Astrocyte (in vitro differentiated cells and primary cell): ENCODE data around the gene MCF2L2. TPM values are rescaled to one million over a fixed set of nuclear protein-coding genes. Genes with fewer than 3 reads are reported as not detected.

Experiments used
- DNase-seq: peaks from one replicate; pipeline ENCODE4 v3.0.0-alpha.2; 2010; ENCODE audit warnings: low read depth
- FAIRE-seq: peaks from 2 replicates; lab custom pipeline; 2011; peaks lifted over from hg19 to GRCh38; lab: Jason Lieb, UNC
- H2AFZ ChIP-seq: 2 replicates; pipeline ENCODE4 v1.6.0; 2012; ENCODE audit warnings: low read depth, low read length, inconsistent platforms
- H3K27ac ChIP-seq: 2 replicates; pipeline ENCODE4 v1.5.1; 2011; ENCODE audit warnings: low read depth, low read length, inconsistent platforms
- H3K27me3 ChIP-seq: 2 replicates; pipeline ENCODE4 v1.6.0; 2011; ENCODE audit warnings: low read length, inconsistent platforms; ENCODE audit not compliant: insufficient read depth
- H3K36me3 ChIP-seq: 2 replicates; pipeline ENCODE4 v1.5.1; 2011; ENCODE audit warnings: low read length, inconsistent platforms; ENCODE audit not compliant: insufficient read depth
- H3K4me1 ChIP-seq: 2 replicates; pipeline ENCODE4 v1.5.1; 2011; ENCODE audit warnings: low read length, inconsistent platforms; ENCODE audit not compliant: insufficient read depth
- H3K4me2 ChIP-seq: 2 replicates; pipeline ENCODE4 v1.6.0; 2012; ENCODE audit warnings: low read length, inconsistent platforms
- H3K4me3 ChIP-seq: 2 replicates; pipeline ENCODE4 v1.5.1; 2011; ENCODE audit warnings: low read depth, mild to moderate bottlenecking, low read length, inconsistent platforms; ENCODE audit not compliant: insufficient read depth
- H3K79me2 ChIP-seq: 2 replicates; pipeline ENCODE4 v1.6.0; 2012; ENCODE audit warnings: mild to moderate bottlenecking, low read length, inconsistent platforms; ENCODE audit not compliant: insufficient read depth
- H3K9ac ChIP-seq: 2 replicates; pipeline ENCODE4 v1.6.0; 2012; ENCODE audit warnings: mild to moderate bottlenecking, low read length, inconsistent platforms
- H3K9me3 ChIP-seq: 2 replicates; pipeline ENCODE4 v1.5.1; 2012; ENCODE audit warnings: low read depth, mild to moderate bottlenecking, low read length, inconsistent platforms; ENCODE audit not compliant: insufficient read depth
- H4K20me1 ChIP-seq: 2 replicates; pipeline ENCODE4 v1.6.0; 2012; ENCODE audit warnings: low read length, inconsistent platforms; ENCODE audit not compliant: insufficient read depth
- H3K27ac Mint-ChIP-seq: one replicate; pipeline ENCODE4 v1.8.0; 2021; ENCODE audit warnings: mild to moderate bottlenecking, mixed read lengths; ENCODE audit not compliant: unreplicated experiment
- H3K27me3 Mint-ChIP-seq: one replicate; pipeline ENCODE4 v1.8.0; 2021; ENCODE audit warnings: low read depth, mixed read lengths; ENCODE audit not compliant: unreplicated experiment
- H3K36me3 Mint-ChIP-seq: one replicate; pipeline ENCODE4 v1.8.0; 2021; ENCODE audit warnings: low read depth, mixed read lengths; ENCODE audit not compliant: unreplicated experiment
- H3K4me1 Mint-ChIP-seq: one replicate; pipeline ENCODE4 v1.8.0; 2021; ENCODE audit warnings: low read depth, mixed read lengths; ENCODE audit not compliant: unreplicated experiment
- H3K4me3 Mint-ChIP-seq: one replicate; pipeline ENCODE4 v1.8.0; 2021; ENCODE audit warnings: mild to moderate bottlenecking, moderate library complexity, mixed read lengths; ENCODE audit not compliant: unreplicated experiment
- H3K9me3 Mint-ChIP-seq: one replicate; pipeline ENCODE4 v1.8.0; 2021; ENCODE audit warnings: mild to moderate bottlenecking, mixed read lengths; ENCODE audit not compliant: unreplicated experiment
- CTCF ChIP-seq: IDR thresholded peaks from 2 replicates; pipeline ENCODE4 v1.5.1; 2011; ENCODE audit warnings: low read depth, mild to moderate bottlenecking, inconsistent platforms, low read length, moderate library complexity; ENCODE audit not compliant: insufficient read depth
- EZH2 ChIP-seq: IDR thresholded peaks from 2 replicates; pipeline ENCODE4 v1.6.1; 2012; ENCODE audit warnings: mild to moderate bottlenecking, low read length, inconsistent platforms; ENCODE audit not compliant: insufficient read depth
- total RNA-seq: library from RNA; stranded (reverse); gene quantifications from 2 replicates; pipeline ENCODE4 v1.2.1, GENCODE V29; 2021

The MCF2L2 gene
- total RNA-seq, 1 donor from 2014 or later = 0.89 TPM

GRCh38 chr3:183313764-183314163 lies 114.7 kb downstream of the MCF2L2 start:
- Histone ChIP-seq H3K4me1 (peaks cover 12% of the 10 kb centered on the region), H3K9me3 (no peaks in the 10 kb centered on the region), H2AFZ (no peak overlapping the region), H3K27ac (no peak overlapping the region), H4K20me1 (no peaks in the 10 kb centered on the region), H3K27me3 (no peaks in the 10 kb centered on the region), H3K79me2 (no peaks in the 10 kb centered on the region), H3K9ac (no peak overlapping the region), H3K36me3 (no peaks in the 10 kb centered on the region), H3K4me3 (no peak overlapping the region), H3K4me2 (no peak overlapping the region)
- DNase-seq (no peak), FAIRE-seq (no peak)
- no peak for TF ChIP-seq EZH2
- TF ChIP-seq CTCF = no peak
- Mint-ChIP-seq H3K27ac (no peak overlapping the region), H3K4me3 (no peak overlapping the region), H3K4me1 (peaks cover 5% of the 10 kb centered on the region), H3K27me3 (peaks cover 8% of the 10 kb centered on the region), H3K36me3 (peaks cover 2% of the 10 kb centered on the region), H3K9me3 (no peaks in the 10 kb centered on the region)

DNA sequence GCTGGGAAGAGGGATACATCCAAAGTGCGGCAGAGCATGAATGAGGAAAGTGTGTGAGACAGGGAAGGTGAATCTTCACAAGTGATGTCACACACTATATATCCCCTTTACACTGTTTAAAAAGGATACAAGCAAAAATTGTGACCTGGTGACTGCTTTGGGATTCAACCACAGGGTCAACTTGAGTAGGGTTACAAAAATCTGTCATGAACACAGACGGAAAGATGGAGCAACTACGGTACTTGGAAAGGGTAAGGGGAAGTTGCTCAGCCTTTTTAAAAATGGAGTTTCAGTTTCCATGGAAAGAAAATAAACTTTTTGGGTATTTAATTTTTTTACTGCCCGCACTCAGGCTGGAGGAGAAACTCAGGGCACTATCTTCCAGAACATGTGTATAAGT lies 115.1 kb downstream of the MCF2L2 start:
- Histone ChIP-seq H3K27me3 (no peaks in the 10 kb centered on the region), H3K9me3 (no peaks in the 10 kb centered on the region), H3K27ac (no peak overlapping the region), H3K4me2 (no peak overlapping the region), H4K20me1 (no peaks in the 10 kb centered on the region), H3K9ac (no peak overlapping the region), H3K79me2 (no peaks in the 10 kb centered on the region), H3K36me3 (no peaks in the 10 kb centered on the region), H3K4me3 (no peak overlapping the region), H3K4me1 (peaks cover 8% of the 10 kb centered on the region), H2AFZ (no peak overlapping the region)
- Mint-ChIP-seq H3K36me3 (peaks cover 2% of the 10 kb centered on the region), H3K27ac (no peak overlapping the region), H3K27me3 (peaks cover 8% of the 10 kb centered on the region), H3K9me3 (no peaks in the 10 kb centered on the region), H3K4me3 (no peak overlapping the region), H3K4me1 (peaks cover 5% of the 10 kb centered on the region)
- DNase-seq (no peak), FAIRE-seq (no peak)
- TF ChIP-seq EZH2 (no peak), CTCF (no peak)

- H3K36me3 Mint-ChIP-seq = peaks cover 4% of the 10 kb centered on the region
- H3K9me3 Mint-ChIP-seq = no peaks in the 10 kb centered on the region
- no peaks in the 10 kb centered on the region for H3K79me2 ChIP-seq
- H3K4me2 ChIP-seq = no peak overlapping the region
- no peak overlapping the region for H3K9ac ChIP-seq
- H2AFZ ChIP-seq = no peak overlapping the region
- H3K36me3 ChIP-seq = no peaks in the 10 kb centered on the region
- peaks cover 11% of the 10 kb centered on the region for H3K4me1 Mint-ChIP-seq
- DNase-seq = no peak
- no peaks in the 10 kb centered on the region for H3K9me3 ChIP-seq
- H3K4me3 ChIP-seq = no peak overlapping the region
- no peaks in the 10 kb centered on the region for H3K27me3 ChIP-seq
- no peak overlapping the region for H3K4me3 Mint-ChIP-seq
- H4K20me1 ChIP-seq = no peaks in the 10 kb centered on the region
- no peak overlapping the region for H3K27ac ChIP-seq
- FAIRE-seq = no peak
- H3K4me1 ChIP-seq = peaks cover 2% of the 10 kb centered on the region
- no peak overlapping the region for H3K27ac Mint-ChIP-seq
- TF ChIP-seq CTCF = no peak
- no peak for TF ChIP-seq EZH2
- H3K27me3 Mint-ChIP-seq = peaks cover 4% of the 10 kb centered on the region
Observed at GRCh38 chr3:183312433-183312832, 116.0 kb downstream of the MCF2L2 start.
